Colonic mucosa (tissue), 4 donors: ENCODE data around the gene EID3. TPM values are rescaled to one million over a fixed set of nuclear protein-coding genes. Genes with fewer than 3 reads are reported as not detected.

Experiments used
- DNase-seq: peaks from one replicate; pipeline ENCODE4 v3.0.0-alpha.2; 2020
- H3K27ac ChIP-seq: fragments of 200-600 bp; one replicate; pipeline ENCODE4 v1.8.0; 2021
- H3K27me3 ChIP-seq: fragments of 200-600 bp; one replicate; pipeline ENCODE4 v1.8.0; 2021
- H3K36me3 ChIP-seq: fragments of 200-600 bp; one replicate; pipeline ENCODE4 v1.8.0; 2021
- H3K4me1 ChIP-seq: fragments of 200-600 bp; one replicate; pipeline ENCODE4 v1.8.0; 2021; ENCODE audit warnings: mild to moderate bottlenecking
- H3K4me3 ChIP-seq: fragments of 200-600 bp; one replicate; pipeline ENCODE4 v1.8.0; 2021
- H3K9ac ChIP-seq, 2 donors: one replicate each; pipeline ENCODE4 v1.7.0; 2013; ENCODE audit warnings: control low read depth in 2 of 2, low read depth in 2 of 2, low read length in 2 of 2
- H3K9me3 ChIP-seq: fragments of 200-600 bp; one replicate; pipeline ENCODE4 v1.8.0; 2021
- CTCF ChIP-seq: fragments of 200-600 bp; IDR thresholded peaks from one replicate; pipeline ENCODE4 v1.8.0; 2022; ENCODE audit warnings: antibody characterized with exemption, mild to moderate bottlenecking
- intact Hi-C: fragments of 100-400 bp; cut with DNase I; formaldehyde crosslinking; loops from one replicate; pipeline ENCODE4 v1.14.1; 2022
- total RNA-seq, 2 donors: library from RNA; stranded (reverse); fragmentation: NEBNext Ultra II Directional in 1 of 2; extraction: Animal tissue kit (Norgen Biotek cat#: 25700) in 1 of 2; gene quantifications; one replicate each; pipeline ENCODE4 v1.2.1, GENCODE V29; 2021
- donor health status: healthy.
- donor health status: DM: no; HTN: no; CAD: no.
- donor health status: DM: no; HTN: no; CAD: no.

EID3 gene
- total RNA-seq, 2 donors from 2014 or later = 0.98 to 2.5 TPM

- Histone ChIP-seq H3K36me3 (no peaks in the 10 kb centered on the region), H3K27me3 (no peaks in the 10 kb centered on the region), H3K9me3 (no peaks in the 10 kb centered on the region), H3K4me3 (no peak overlapping the region), H3K9ac (no peak overlapping the region), H3K27ac (no peak overlapping the region), H3K4me1 (no peaks in the 10 kb centered on the region)
- no peak for DNase-seq
- TF ChIP-seq CTCF = no peak
- intact Hi-C loops = no loop called here
These were observed 36.1 kb downstream of the EID3 start for GRCh38 chr12:104339663-104340062.

DNA sequence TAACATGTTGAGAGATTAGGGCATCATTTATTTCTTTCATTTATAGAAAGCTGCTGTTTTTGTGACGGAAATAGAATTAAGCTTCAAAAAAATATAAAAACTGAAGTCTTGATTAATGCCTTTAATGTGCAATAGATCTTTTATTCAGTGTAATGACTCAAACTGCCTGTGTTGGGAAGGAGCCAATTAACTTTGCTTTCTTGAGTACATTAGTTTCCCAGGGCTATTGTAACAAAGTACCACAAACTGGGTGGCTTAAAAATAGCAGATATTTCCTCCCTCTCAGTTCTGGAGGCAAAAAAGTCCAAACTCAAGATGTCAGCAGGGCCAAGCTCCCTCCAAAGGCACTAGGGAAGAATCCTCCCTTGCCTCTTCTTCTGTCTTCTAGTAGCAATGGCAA lies 36.6 kb downstream of the EID3 start:
- Histone ChIP-seq H3K4me3 (no peak overlapping the region), H3K4me1 (no peaks in the 10 kb centered on the region), H3K27me3 (no peaks in the 10 kb centered on the region), H3K9me3 (no peaks in the 10 kb centered on the region), H3K9ac (no peak overlapping the region), H3K27ac (no peak overlapping the region), H3K36me3 (no peaks in the 10 kb centered on the region)
- intact Hi-C loops = no loop called here
- TF ChIP-seq CTCF = no peak
- DNase-seq = no peak

GRCh38 chr12:104340925-104341611 lies 37.5 kb downstream of the EID3 start:
- Histone ChIP-seq H3K9ac (no peak overlapping the region), H3K4me1 (no peaks in the 10 kb centered on the region), H3K4me3 (no peak overlapping the region), H3K36me3 (no peaks in the 10 kb centered on the region), H3K27me3 (no peaks in the 10 kb centered on the region), H3K27ac (no peak overlapping the region), H3K9me3 (no peaks in the 10 kb centered on the region)
- TF ChIP-seq CTCF = no peak
- DNase-seq = no peak
- intact Hi-C loops = no loop called here

DNA sequence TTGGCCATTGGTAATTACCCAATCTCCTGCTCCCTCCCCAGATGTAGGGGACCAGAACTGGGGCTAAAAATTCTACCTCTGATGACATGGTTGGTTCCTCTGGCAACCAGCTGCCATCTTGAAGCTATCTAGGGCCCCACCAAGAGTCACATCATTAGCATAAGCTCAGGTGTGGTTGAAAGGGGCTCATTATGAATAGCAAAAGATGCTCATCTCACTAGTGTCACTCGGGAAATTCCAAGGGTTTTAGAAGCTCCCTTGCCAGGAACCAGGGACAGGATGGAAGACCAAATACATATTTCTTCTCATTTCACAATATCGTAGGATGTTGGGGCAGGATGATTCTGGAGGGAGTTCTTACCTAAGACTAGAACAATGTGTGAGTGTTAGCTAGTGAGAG lies 38.6 kb downstream of the EID3 start:
- Histone ChIP-seq H3K27me3 (no peaks in the 10 kb centered on the region), H3K4me1 (no peaks in the 10 kb centered on the region), H3K27ac (no peak overlapping the region), H3K4me3 (no peak overlapping the region), H3K36me3 (no peaks in the 10 kb centered on the region), H3K9ac (no peak overlapping the region), H3K9me3 (no peaks in the 10 kb centered on the region)
- no peak for DNase-seq
- no peak for TF ChIP-seq CTCF
- intact Hi-C loops = no loop called here

- Histone ChIP-seq H3K9me3 (no peaks in the 10 kb centered on the region), H3K4me3 (no peak overlapping the region), H3K27ac (no peak overlapping the region), H3K36me3 (no peaks in the 10 kb centered on the region), H3K9ac (no peak overlapping the region), H3K4me1 (no peaks in the 10 kb centered on the region), H3K27me3 (no peaks in the 10 kb centered on the region)
- DNase-seq = no peak
- intact Hi-C loops = no loop called here
- no peak for TF ChIP-seq CTCF
These were observed 39.2 kb downstream of the EID3 start for GRCh38 chr12:104342635-104343249.
